ENCODE measurements around the gene TAOK3. TPM values are rescaled to one million over a fixed set of nuclear protein-coding genes. Genes with fewer than 3 reads are reported as not detected.

Gene TAOK3
- polyA plus RNA-seq, 3 donors: 30.5 to 30.7 (median 30.5) TPM

GRCh38 chr12:118187751-118188435 is 184.8 kb downstream of the TAOK3 start:
- peak in 1 of 11 donors; percentile 7 for DNase-seq (ENCODE audit: extremely low read depth in 1 of 11, low read depth in 9 of 11, low spot score in 4 of 11)

DNA sequence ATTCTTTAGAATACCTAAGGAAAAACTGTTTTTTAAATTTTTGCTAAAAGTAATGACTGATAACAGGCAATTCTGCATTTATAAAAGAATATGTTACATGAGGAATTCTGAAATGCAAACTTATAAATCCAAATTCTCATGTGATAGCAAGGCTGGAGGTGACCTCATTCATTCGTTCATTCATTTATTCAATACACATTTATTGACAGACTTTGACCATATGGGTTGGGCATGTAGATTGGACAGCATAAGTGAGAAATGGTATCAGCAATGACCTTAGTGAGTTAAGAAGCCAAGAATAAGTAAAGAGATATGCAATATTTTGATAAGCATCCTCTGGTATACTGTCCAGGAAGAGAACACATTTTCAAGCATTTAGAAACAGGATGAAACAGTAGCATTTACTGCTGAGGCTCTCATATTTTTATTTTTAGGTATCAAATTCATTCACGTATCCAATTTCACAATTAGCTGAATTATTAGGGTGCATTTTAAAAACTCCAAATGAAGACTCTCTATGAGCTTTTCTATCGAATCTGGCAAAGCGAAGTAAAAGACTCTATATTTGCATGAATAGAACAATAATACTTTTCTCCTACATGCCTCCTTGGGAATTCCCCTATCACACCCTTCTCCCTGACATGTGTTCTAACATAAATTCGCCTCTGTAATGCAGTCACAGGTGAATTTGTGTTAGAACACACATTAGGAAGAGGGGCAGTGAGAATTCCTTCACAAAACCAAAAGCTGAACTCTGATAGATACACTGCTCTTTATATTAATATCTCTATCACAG is 186.9 kb downstream of the TAOK3 start:
- DNase-seq (ENCODE audit: extremely low read depth in 1 of 11, low read depth in 9 of 11, low spot score in 4 of 11): no peak

- no peak for DNase-seq (ENCODE audit: extremely low read depth in 1 of 11, low read depth in 9 of 11, low spot score in 4 of 11)
These were observed 189.0 kb downstream of the TAOK3 start for GRCh38 chr12:118183711-118184110.

- DNase-seq (ENCODE audit: extremely low read depth in 1 of 11, low read depth in 9 of 11, low spot score in 4 of 11): no peak
These were observed 189.6 kb downstream of the TAOK3 start for GRCh38 chr12:118183155-118183554.

DNA sequence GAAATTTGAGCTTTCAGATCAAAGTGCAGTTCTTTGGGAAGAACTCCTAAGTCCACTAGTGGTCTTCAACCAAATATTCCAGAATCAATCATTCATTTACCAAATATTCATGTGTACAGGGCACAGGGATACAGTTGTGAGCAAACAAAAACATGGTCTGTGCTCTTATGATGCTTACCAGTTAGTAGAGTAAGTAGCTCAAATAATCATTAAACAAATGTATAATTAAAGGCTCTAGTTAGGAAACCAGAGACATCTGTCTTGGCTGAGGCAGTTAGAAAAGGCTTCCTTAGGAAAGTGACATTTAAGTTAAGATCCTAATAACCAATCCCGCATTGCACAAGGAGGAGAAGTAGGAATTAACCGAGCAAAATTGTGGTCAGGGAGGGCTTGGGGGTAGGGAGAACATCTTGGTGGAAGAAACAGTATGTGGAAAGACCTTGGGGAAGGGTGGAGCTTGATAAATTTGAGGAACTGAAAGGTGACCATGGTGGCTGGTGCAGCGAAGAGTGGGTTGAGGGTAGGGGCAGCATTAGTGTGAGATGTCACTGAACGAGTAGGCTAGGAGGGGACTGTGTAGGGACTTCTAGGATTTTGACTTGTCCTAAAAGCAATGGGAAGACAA is 196.8 kb downstream of the TAOK3 start:
- DNase-seq (ENCODE audit: extremely low read depth in 1 of 11, low read depth in 9 of 11, low spot score in 4 of 11): no peak

GRCh38 chr12:118166946-118167345 is 205.8 kb downstream of the TAOK3 start:
- DNase-seq (ENCODE audit: extremely low read depth in 1 of 11, low read depth in 9 of 11, low spot score in 4 of 11): no peak

GRCh38 chr12:118164798-118165486 is 207.8 kb downstream of the TAOK3 start:
- DNase-seq (ENCODE audit: extremely low read depth in 1 of 11, low read depth in 9 of 11, low spot score in 4 of 11): no peak

GRCh38 chr12:118160536-118160935 is 212.2 kb downstream of the TAOK3 start:
- no peak for DNase-seq (ENCODE audit: extremely low read depth in 1 of 11, low read depth in 9 of 11, low spot score in 4 of 11)

DNA sequence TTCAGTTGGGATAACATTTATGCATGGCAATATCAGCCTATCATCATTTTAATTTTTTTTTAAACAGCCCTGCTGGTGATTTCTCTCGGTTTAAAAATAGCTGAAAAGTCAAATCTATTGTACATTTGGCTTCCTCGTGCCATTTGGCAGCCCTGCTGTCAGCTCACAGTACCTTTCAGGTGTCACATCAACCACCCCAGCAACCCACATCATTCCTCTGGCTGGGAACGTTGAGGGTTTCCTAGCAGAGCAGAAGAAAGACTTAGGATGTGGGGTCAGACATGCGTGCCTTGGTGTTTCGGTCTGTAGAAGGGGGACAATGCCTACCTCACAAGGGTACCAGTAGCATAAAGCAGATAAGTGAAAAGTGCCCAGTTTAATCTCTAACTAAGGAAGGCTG is 221.0 kb downstream of the TAOK3 start:
- no peak for DNase-seq (ENCODE audit: extremely low read depth in 1 of 11, low read depth in 9 of 11, low spot score in 4 of 11)

DNA sequence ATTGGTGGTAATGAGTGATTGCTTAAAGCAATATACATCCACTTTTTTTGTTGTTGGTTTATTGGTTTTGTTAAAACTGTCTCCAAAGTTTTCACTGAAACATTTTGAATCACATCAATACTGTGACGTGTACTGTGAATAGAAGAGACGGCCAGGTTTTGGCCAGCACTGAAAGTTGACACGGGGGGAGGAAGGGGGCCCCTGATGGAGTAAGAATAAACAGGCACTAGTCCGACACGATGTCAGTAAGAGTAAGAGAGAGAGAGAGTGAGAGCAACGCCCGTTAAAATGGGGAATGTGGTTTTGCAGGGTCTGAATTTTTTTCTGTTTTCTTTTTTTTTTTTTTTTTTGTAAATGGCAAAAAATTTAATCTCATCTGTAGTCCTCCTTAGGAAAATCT is 222.1 kb downstream of the TAOK3 start:
- DNase-seq (ENCODE audit: extremely low read depth in 1 of 11, low read depth in 9 of 11, low spot score in 4 of 11): no peak

DNA sequence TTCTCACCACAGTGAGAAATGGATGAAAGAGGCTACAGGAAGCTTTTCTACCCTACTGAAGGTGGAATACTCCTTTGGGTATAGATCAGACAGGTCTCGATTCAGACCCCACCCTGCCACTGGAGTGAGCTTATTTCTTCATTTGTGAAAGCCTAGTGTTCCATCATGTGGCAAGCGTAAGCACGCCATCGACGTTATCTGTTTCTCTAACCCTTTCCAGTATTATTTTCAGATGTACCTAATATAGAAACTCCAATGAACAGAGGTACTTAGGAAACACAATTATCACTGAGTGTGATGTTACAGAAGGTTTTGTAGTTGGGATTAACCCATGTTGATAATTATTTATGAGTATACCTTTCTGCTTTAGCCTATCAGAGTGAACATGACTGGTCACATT is 224.4 kb downstream of the TAOK3 start:
- DNase-seq (ENCODE audit: extremely low read depth in 1 of 11, low read depth in 9 of 11, low spot score in 4 of 11): no peak

GRCh38 chr12:118145798-118146156 is 226.9 kb downstream of the TAOK3 start:
- no peak for DNase-seq (ENCODE audit: extremely low read depth in 1 of 11, low read depth in 9 of 11, low spot score in 4 of 11)

GRCh38 chr12:118145113-118145797 is 227.5 kb downstream of the TAOK3 start:
- no peak for DNase-seq (ENCODE audit: extremely low read depth in 1 of 11, low read depth in 9 of 11, low spot score in 4 of 11)

DNA sequence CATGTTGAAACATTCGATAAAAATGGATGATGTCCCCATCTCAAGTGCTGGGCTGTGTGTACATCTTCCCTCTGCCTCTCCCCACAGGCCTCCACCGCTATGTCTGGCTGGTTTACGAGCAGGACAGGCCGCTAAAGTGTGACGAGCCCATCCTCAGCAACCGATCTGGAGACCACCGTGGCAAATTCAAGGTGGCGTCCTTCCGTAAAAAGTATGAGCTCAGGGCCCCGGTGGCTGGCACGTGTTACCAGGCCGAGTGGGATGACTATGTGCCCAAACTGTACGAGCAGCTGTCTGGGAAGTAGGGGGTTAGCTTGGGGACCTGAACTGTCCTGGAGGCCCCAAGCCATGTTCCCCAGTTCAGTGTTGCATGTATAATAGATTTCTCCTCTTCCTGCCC is 228.2 kb downstream of the TAOK3 start:
- DNase-seq (ENCODE audit: extremely low read depth in 1 of 11, low read depth in 9 of 11, low spot score in 4 of 11): no peak

GRCh38 chr12:118140825-118141224 is 231.9 kb downstream of the TAOK3 start:
- no peak for DNase-seq (ENCODE audit: extremely low read depth in 1 of 11, low read depth in 9 of 11, low spot score in 4 of 11)

GRCh38 chr12:118137148-118137678 is 235.5 kb downstream of the TAOK3 start:
- DNase-seq (ENCODE audit: extremely low read depth in 1 of 11, low read depth in 9 of 11, low spot score in 4 of 11): no peak

- DNase-seq (ENCODE audit: extremely low read depth in 1 of 11, low read depth in 9 of 11, low spot score in 4 of 11): peak in 3 of 11 donors; percentile 12 to 28 (median 20)
These were observed 236.1 kb downstream of the TAOK3 start for GRCh38 chr12:118136559-118137003.

DNA sequence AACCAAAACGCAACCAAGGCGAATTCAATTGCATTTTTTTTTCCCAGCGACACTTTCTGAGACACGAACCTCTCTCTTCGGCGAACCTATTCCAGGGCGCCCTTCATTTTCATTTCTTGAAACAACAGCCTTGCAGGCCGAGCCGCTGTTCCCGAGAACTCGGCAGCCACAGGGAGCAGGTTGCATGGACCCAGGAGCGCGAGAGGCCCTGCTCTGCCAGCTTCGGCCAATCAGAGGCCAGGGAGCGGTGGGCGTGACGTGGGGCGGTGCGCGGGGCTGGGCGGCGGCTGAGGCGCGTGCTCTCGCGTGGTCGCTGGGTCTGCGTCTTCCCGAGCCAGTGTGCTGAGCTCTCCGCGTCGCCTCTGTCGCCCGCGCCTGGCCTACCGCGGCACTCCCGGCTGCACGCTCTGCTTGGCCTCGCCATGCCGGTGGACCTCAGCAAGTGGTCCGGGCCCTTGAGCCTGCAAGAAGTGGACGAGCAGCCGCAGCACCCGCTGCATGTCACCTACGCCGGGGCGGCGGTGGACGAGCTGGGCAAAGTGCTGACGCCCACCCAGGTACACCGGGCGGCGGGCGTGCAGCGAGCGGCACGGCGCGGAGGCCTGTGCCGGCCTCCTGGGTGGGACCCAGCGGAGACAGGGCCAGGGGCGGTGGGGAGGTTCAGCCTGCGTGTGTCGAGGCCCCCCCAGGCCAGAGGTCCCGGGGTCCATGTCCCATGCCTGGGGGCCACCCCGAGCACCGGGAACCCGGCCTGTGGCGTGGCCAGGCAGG is 236.7 kb downstream of the TAOK3 start, which contains the start of gene PEBP1:
Gene PEBP1, plus strand, starts transcription at position 337 of the 771 bp plus-strand sequence. Its CDS starts 86 bp downstream, at position 423.
- DNase-seq (ENCODE audit: extremely low read depth in 1 of 11, low read depth in 9 of 11, low spot score in 4 of 11): peak; percentile 71 to 88 (median 85)
